ENCODE results near the gene MPHOSPH8. TPM values are rescaled to one million over a fixed set of nuclear protein-coding genes. Genes with fewer than 3 reads are reported as not detected.
"Not testable (repeated sequence)": the region's sequence is repeated elsewhere in the genome, so short reads cannot be mapped to it uniquely, and the experiment has no call there.

Gene MPHOSPH8
- total RNA-seq, 1 donor from 2014 or later = 22.9 TPM

DNA sequence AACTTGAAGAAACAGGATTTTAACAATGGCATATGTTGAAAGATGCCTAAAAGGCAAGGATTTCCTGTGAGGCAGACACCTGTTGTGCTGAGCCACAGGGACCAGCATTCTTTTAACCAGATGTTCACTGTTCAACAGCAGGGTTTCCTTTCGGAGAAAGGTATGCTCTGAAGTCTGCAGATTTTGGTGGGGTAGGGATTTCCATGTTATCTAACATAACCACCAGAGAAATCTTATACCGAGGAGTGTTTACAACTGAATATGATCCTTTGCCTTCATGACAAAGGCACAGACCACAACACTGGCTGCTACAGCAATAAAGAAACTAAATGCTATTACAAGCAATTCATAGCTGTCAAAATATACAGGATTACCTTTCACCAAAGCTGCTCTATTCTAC is 48.1 kb downstream of the MPHOSPH8 start:
- FAIRE-seq = peak; percentile 20
- TF ChIP-seq, protein P1, sequence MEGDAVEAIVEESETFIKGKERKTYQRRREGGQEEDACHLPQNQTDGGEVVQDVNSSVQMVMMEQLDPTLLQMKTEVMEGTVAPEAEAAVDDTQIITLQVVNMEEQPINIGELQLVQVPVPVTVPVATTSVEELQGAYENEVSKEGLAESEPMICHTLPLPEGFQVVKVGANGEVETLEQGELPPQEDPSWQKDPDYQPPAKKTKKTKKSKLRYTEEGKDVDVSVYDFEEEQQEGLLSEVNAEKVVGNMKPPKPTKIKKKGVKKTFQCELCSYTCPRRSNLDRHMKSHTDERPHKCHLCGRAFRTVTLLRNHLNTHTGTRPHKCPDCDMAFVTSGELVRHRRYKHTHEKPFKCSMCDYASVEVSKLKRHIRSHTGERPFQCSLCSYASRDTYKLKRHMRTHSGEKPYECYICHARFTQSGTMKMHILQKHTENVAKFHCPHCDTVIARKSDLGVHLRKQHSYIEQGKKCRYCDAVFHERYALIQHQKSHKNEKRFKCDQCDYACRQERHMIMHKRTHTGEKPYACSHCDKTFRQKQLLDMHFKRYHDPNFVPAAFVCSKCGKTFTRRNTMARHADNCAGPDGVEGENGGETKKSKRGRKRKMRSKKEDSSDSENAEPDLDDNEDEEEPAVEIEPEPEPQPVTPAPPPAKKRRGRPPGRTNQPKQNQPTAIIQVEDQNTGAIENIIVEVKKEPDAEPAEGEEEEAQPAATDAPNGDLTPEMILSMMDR (IDR thresholded peaks at IDR 0.05; ENCODE audit: insufficient read depth, low read depth, low read length) = no peak
- TF ChIP-seq EZH2 (IDR thresholded peaks at IDR 0.05; ENCODE audit: insufficient read depth, low read length) = no peak
- no peaks in the 10 kb centered on the region for H3K36me3 Mint-ChIP-seq (ENCODE audit: low read depth, unreplicated experiment)
- no peaks in the 10 kb centered on the region for H3K27me3 Mint-ChIP-seq (ENCODE audit: low read depth, unreplicated experiment)
- no peaks in the 10 kb centered on the region for H3K36me3 ChIP-seq (ENCODE audit: insufficient read depth, low read length)
- H3K79me2 ChIP-seq (ENCODE audit: insufficient read depth, low read length) = peaks cover 10% of the 10 kb centered on the region
- H3K9ac ChIP-seq (ENCODE audit: low read length) = no peak overlapping the region
- H3K4me3 ChIP-seq (ENCODE audit: insufficient read depth, low read depth, low read length) = no peak overlapping the region
- H3K9me3 Mint-ChIP-seq (ENCODE audit: unreplicated experiment) = no peaks in the 10 kb centered on the region
- DNase-seq (ENCODE audit: low read depth) = no peak
- no peak overlapping the region for H2AFZ ChIP-seq (ENCODE audit: low read depth, low read length)
- no peak overlapping the region for H3K4me2 ChIP-seq (ENCODE audit: low read length)
- no peaks in the 10 kb centered on the region for H3K27me3 ChIP-seq (ENCODE audit: insufficient read depth, low read length)
- H3K4me3 Mint-ChIP-seq (ENCODE audit: unreplicated experiment) = no peak overlapping the region
- H3K27ac Mint-ChIP-seq (ENCODE audit: unreplicated experiment) = no peak overlapping the region
- peaks cover 9% of the 10 kb centered on the region for H4K20me1 ChIP-seq (ENCODE audit: insufficient read depth, low read length)
- H3K9me3 ChIP-seq (ENCODE audit: insufficient read depth, low read depth, low read length) = no peaks in the 10 kb centered on the region
- H3K27ac ChIP-seq (ENCODE audit: low read depth, low read length) = no peak overlapping the region
- H3K4me1 ChIP-seq (ENCODE audit: insufficient read depth, low read length) = peaks cover 4% of the 10 kb centered on the region
- H3K4me1 Mint-ChIP-seq (ENCODE audit: low read depth, unreplicated experiment) = peaks cover 9% of the 10 kb centered on the region

GRCh38 chr13:19685034-19685433 is 51.6 kb downstream of the MPHOSPH8 start:
- Histone ChIP-seq H3K9me3 (ENCODE audit: insufficient read depth, low read depth, low read length) (no peaks in the 10 kb centered on the region), H3K9ac (ENCODE audit: low read length) (no peak overlapping the region), H3K36me3 (ENCODE audit: insufficient read depth, low read length) (no peaks in the 10 kb centered on the region), H4K20me1 (ENCODE audit: insufficient read depth, low read length) (peaks cover 9% of the 10 kb centered on the region), H2AFZ (ENCODE audit: low read depth, low read length) (no peak overlapping the region), H3K27ac (ENCODE audit: low read depth, low read length) (no peak overlapping the region), H3K4me3 (ENCODE audit: insufficient read depth, low read depth, low read length) (no peak overlapping the region), H3K4me1 (ENCODE audit: insufficient read depth, low read length) (no peaks in the 10 kb centered on the region), H3K27me3 (ENCODE audit: insufficient read depth, low read length) (no peaks in the 10 kb centered on the region), H3K79me2 (ENCODE audit: insufficient read depth, low read length) (peaks cover 10% of the 10 kb centered on the region), H3K4me2 (ENCODE audit: low read length) (no peak overlapping the region)
- DNase-seq (ENCODE audit: low read depth) (no peak), FAIRE-seq (no peak)
- TF ChIP-seq, protein P1 (IDR thresholded peaks at IDR 0.05; ENCODE audit: insufficient read depth, low read depth, low read length) = no peak
- no peak for TF ChIP-seq EZH2 (IDR thresholded peaks at IDR 0.05; ENCODE audit: insufficient read depth, low read length)
- H3K36me3 Mint-ChIP-seq (ENCODE audit: low read depth, unreplicated experiment) = no peaks in the 10 kb centered on the region
- H3K27me3 Mint-ChIP-seq (ENCODE audit: low read depth, unreplicated experiment) = no peaks in the 10 kb centered on the region
- no peak overlapping the region for H3K4me3 Mint-ChIP-seq (ENCODE audit: unreplicated experiment)
- no peak overlapping the region for H3K27ac Mint-ChIP-seq (ENCODE audit: unreplicated experiment)
- peaks cover 6% of the 10 kb centered on the region for H3K4me1 Mint-ChIP-seq (ENCODE audit: low read depth, unreplicated experiment)
- no peaks in the 10 kb centered on the region for H3K9me3 Mint-ChIP-seq (ENCODE audit: unreplicated experiment)

GRCh38 chr13:19685437-19685836 is 52.0 kb downstream of the MPHOSPH8 start:
- Mint-ChIP-seq H3K4me1 (ENCODE audit: low read depth, unreplicated experiment) (peaks cover 5% of the 10 kb centered on the region), H3K9me3 (ENCODE audit: unreplicated experiment) (no peaks in the 10 kb centered on the region), H3K36me3 (ENCODE audit: low read depth, unreplicated experiment) (no peaks in the 10 kb centered on the region), H3K27me3 (ENCODE audit: low read depth, unreplicated experiment) (no peaks in the 10 kb centered on the region), H3K4me3 (ENCODE audit: unreplicated experiment) (no peak overlapping the region), H3K27ac (ENCODE audit: unreplicated experiment) (no peak overlapping the region)
- H3K4me2 ChIP-seq (ENCODE audit: low read length) = no peak overlapping the region
- no peaks in the 10 kb centered on the region for H3K9me3 ChIP-seq (ENCODE audit: insufficient read depth, low read depth, low read length)
- FAIRE-seq = no peak
- peaks cover 9% of the 10 kb centered on the region for H4K20me1 ChIP-seq (ENCODE audit: insufficient read depth, low read length)
- H3K27ac ChIP-seq (ENCODE audit: low read depth, low read length) = no peak overlapping the region
- H3K27me3 ChIP-seq (ENCODE audit: insufficient read depth, low read length) = no peaks in the 10 kb centered on the region
- no peaks in the 10 kb centered on the region for H3K4me1 ChIP-seq (ENCODE audit: insufficient read depth, low read length)
- TF ChIP-seq EZH2 (IDR thresholded peaks at IDR 0.05; ENCODE audit: insufficient read depth, low read length) = no peak
- TF ChIP-seq, protein P1 (IDR thresholded peaks at IDR 0.05; ENCODE audit: insufficient read depth, low read depth, low read length) = no peak
- H3K79me2 ChIP-seq (ENCODE audit: insufficient read depth, low read length) = peaks cover 10% of the 10 kb centered on the region
- H3K4me3 ChIP-seq (ENCODE audit: insufficient read depth, low read depth, low read length) = no peak overlapping the region
- no peak overlapping the region for H3K9ac ChIP-seq (ENCODE audit: low read length)
- H2AFZ ChIP-seq (ENCODE audit: low read depth, low read length) = no peak overlapping the region
- DNase-seq (ENCODE audit: low read depth) = no peak
- no peaks in the 10 kb centered on the region for H3K36me3 ChIP-seq (ENCODE audit: insufficient read depth, low read length)

- not testable (repeated sequence) for H3K27ac Mint-ChIP-seq (ENCODE audit: unreplicated experiment); H3K9me3 ChIP-seq (ENCODE audit: insufficient read depth, low read depth, low read length); H3K4me3 ChIP-seq (ENCODE audit: insufficient read depth, low read depth, low read length); H2AFZ ChIP-seq (ENCODE audit: low read depth, low read length); H3K27me3 Mint-ChIP-seq (ENCODE audit: low read depth, unreplicated experiment); H3K9me3 Mint-ChIP-seq (ENCODE audit: unreplicated experiment); DNase-seq (ENCODE audit: low read depth); H3K36me3 Mint-ChIP-seq (ENCODE audit: low read depth, unreplicated experiment); H3K9ac ChIP-seq (ENCODE audit: low read length); H3K27me3 ChIP-seq (ENCODE audit: insufficient read depth, low read length); H3K4me1 ChIP-seq (ENCODE audit: insufficient read depth, low read length); H3K27ac ChIP-seq (ENCODE audit: low read depth, low read length); H3K4me3 Mint-ChIP-seq (ENCODE audit: unreplicated experiment); H3K36me3 ChIP-seq (ENCODE audit: insufficient read depth, low read length); FAIRE-seq
- H3K4me1 Mint-ChIP-seq (ENCODE audit: low read depth, unreplicated experiment) = peaks cover 27% of the 10 kb centered on the region
- H3K4me2 ChIP-seq (ENCODE audit: low read length) = peak overlapping the region; percentile 53
- H4K20me1 ChIP-seq (ENCODE audit: insufficient read depth, low read length) = peaks cover 19% of the 10 kb centered on the region
- peaks cover 18% of the 10 kb centered on the region for H3K79me2 ChIP-seq (ENCODE audit: insufficient read depth, low read length)
Observed at GRCh38 chr13:19691447-19691846, 58.0 kb downstream of the MPHOSPH8 start.
